ENCODE data around the gene INHBC.

The INHBC gene

DNA sequence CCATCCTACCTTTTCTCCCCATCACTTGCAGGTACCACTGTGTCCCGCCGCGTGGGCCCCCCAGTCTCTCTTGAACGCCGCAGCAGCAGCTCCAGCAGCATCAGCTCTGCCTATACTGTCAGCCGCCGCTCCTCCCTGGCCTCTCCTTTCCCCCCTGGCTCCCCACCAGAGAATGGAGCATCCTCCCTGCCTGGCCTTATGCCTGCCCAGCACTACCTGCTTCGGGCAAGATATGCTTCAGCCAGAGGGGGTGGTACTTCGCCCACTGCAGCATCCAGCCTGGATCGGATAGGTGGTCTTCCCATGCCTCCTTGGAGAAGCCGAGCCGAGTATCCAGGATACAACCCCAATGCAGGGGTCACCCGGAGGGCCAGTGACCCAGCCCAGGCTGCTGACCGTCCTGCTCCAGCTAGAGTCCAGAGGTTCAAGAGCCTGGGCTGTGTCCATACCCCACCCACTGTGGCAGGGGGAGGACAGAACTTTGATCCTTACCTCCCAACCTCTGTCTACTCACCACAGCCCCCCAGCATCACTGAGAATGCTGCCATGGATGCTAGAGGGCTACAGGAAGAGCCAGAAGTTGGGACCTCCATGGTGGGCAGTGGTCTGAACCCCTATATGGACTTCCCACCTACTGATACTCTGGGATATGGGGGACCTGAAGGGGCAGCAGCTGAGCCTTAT is 35.8 kb downstream of the INHBC start:
- DNase-seq: no peak

DNA sequence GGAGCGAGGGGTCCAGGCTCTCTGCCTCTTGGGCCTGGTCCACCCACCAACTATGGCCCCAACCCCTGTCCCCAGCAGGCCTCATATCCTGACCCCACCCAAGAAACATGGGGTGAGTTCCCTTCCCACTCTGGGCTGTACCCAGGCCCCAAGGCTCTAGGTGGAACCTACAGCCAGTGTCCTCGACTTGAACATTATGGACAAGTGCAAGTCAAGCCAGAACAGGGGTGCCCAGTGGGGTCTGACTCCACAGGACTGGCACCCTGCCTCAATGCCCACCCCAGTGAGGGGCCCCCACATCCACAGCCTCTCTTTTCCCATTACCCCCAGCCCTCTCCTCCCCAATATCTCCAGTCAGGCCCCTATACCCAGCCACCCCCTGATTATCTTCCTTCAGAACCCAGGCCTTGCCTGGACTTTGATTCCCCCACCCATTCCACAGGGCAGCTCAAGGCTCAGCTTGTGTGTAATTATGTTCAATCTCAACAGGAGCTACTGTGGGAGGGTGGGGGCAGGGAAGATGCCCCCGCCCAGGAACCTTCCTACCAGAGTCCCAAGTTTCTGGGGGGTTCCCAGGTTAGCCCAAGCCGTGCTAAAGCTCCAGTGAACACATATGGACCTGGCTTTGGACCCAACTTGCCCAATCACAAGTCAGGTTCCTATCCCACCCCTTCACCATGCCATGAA is 36.5 kb downstream of the INHBC start:
- no peak for DNase-seq

DNA sequence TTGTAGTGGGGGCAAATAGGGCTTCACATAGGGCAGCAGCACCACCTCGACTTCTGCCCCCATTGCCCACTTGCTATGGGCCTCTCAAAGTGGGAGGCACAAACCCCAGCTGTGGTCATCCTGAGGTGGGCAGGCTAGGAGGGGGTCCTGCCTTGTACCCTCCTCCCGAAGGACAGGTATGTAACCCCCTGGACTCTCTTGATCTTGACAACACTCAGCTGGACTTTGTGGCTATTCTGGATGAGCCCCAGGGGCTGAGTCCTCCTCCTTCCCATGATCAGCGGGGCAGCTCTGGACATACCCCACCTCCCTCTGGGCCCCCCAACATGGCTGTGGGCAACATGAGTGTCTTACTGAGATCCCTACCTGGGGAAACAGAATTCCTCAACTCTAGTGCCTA is 37.1 kb downstream of the INHBC start:
- DNase-seq: no peak

DNA sequence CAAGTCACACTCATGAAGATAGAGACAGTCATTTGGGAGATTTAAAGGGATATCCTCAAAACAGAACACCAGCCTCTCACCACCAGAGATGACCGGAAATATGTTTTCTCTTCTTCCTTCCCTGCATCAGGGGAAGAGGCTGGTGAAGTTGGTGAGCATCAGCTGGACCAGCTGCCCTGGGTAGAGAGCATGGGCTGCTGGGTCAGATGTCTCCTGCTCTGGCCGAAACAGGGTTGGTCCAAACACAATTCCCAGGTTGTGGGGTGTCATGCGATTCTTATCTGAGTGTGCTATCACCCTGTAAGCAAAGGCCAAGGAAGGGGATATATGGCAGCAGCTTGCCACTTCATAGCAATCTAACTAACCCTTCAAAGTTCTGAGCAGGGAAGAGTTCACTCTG is 37.8 kb downstream of the INHBC start:
- no peak for DNase-seq

DNA sequence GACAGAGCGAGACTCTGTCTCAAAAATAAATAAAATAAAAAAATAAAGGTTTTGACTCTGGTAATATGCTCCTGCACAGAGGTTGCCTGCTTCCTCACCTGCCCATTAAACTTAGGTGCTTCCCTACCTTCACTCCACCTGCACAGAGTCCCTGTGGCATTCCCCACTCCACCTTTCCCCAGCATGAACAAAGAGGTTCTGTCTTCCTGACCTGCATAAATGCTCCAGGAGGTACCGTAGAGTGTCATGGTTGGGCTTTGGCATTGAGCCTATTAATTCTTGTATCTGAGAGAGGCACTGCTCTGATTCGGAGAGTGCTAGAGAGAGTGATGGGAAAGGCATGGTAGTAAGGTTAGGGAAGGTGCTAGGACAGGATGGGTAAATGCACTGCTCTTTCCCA is 38.8 kb downstream of the INHBC start:
- no peak for DNase-seq

DNA sequence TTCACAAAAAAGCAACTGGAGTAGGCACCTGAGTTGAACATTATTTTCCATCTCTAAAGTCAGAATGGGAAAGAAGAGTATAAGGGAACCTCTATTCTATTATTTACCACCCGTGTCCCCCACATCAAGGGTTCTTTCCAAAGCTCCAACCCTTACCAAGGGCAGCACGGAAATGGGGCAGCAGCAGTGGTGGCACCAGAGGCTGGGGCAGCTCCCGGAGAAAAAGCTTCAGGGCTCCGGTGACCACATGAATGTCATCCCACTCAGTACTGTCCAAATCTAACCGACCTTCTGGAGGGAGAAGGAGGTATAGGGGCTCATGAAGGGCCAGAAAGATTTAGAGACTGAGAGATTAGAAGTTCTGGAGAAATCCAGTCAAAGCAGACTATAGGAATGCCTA is 39.3 kb downstream of the INHBC start:
- DNase-seq: no peak

DNA sequence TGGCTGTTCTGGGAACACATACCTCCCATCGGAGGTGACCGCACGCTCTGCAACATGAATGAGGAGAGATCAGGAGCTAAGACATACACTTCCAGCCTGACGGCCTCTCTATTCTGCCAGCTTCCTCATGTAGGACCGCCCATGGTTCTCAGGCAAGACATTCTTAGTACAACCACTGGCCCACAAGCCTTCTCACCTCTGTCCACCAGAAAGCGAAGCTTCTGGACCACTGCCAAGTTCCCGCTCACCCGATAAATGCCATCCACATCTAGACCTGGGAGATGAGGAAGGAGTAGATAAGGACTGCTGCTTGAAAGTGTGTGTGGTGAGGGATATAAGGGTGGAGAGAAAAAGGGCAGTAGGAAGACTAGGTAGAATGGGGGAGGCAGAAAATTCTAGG is 39.8 kb downstream of the INHBC start:
- DNase-seq: no peak

DNA sequence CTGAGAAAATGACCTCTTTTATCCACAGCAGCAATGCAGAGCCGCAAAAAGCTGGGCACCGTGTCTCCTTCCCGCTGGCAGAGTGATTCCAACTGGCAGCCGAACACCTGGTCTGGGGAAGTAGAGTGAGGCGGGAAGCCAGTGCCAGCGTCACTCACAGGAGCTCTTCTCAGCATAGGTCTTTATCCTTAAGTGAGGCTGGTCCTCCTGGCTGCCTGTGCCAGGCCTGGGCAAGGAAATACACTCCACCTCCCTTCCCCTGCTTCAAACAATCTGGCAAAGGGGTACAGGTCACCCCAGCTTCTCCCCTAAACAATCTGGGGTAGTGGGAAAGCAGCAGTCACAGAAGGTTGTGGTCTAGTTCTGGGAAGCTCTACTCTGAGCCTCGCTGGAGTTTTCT is 40.3 kb downstream of the INHBC start:
- no peak for DNase-seq

DNA sequence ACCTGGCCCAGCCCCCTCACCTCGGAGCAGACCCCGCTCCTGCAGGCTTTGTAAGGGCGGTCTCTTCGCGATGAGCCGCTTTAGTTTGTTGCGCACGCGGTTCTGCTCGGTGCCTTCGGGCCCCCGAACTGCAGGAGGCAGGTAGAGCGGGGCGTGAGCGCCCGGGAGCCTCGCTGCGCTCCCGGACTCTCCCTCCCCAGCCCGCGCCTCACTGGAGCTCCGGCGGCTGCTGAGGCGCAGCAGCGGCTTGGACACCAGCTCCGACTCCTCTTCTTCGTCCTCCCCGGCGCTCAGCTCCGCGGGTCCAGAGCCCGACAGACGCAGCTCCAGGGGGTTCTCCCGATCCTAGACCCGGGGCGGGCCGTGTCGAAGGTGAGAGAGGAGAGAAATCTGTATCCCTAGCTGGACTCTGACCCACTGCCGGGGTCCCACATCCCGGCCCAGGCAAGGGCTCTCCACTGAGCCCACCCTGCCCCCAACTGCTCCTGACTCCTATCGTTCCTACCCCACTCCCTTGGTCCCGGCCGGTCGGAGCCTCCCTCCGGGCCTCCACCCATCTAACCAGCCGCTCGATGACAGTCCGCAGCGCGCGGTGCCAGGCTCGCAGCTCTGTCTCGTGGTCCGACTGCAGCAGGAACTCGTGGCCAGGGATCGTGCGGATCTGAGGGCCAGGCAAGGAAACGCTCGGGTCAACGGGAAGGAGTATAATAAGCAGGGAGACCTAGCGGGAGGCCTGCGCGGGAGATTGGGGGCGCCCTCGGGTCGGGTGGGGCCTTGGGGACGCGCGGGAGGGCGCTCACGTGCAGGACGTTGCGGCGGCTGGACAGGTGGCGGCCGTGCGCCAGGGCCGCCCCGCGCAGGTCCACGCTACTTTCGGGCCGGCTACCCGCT is 40.9 kb downstream of the INHBC start:
- no peak for DNase-seq

DNA sequence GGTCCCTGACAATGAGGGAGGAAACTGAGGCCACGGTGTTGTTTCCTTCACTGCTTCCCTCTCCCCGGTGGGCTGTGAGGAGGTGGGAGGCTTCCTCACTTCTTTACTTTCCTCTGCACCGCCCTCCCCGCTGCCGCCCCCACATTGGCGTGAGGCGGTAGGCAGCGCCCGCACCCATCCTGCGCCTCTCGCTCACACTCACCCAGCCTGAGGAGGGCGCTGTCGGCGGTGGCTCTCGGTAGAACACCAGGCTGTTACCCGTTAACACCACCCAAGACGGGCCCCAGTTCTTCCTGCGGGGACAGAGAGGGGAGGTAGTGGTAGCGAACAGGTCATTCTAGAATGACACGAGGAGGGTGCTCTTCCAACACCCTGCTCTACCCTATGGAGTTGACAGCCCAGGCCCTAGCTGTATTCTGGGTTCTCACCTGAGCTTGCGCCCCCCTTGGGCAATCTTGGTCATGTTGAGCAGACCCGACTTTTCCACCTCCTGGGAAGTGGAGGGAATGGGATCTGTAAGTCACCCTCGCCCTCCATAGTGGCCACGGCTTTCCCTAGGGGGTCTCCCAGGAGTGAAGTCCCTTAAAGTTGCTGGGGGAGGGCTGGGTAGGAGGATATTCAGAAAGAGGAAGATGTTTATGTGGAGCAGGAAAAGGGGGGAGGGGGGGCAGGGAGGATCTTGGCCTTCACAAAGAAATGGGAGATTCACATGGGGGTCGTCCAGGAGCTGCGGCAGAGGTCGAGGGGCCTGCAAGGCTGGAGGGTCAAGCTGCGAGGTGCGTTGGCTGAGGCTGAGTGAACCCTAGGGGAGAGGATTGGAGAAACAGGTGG is 41.8 kb downstream of the INHBC start:
- peak; percentile 51 for DNase-seq

DNA sequence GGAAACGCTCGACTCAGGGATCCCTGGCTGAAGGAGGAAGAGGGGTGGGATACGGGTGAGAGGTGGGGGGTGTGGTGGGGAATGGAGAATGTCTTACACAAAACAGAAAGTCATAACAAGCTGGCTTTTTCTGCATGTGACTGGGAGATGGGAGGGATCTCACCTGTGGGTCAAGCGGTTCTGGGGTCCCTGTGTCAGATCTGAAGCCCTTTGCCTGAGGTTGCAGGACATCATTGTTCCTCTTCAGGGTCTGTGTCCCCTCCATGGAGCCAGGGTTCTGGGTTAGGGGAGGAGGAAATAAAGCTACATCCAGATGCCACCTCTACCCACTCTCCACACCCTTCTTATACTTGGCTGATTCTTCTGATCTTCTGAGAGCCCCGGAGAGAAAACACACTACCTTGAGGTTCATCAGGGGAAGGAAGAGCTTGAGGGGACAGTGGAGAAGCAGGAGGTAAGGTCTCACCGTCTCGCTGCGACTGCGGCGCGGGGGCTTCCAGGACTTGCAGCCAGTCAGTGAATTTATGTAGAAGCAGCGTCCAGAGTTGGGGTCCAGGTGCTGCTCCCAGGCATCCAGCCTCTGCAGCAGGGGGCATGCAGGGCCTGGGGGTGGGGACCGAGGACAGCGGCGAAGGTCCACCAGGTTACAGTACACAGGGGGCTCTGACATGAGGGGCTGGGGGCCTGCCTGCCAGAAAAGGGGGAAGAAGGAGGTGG is 42.6 kb downstream of the INHBC start:
- DNase-seq: no peak

DNA sequence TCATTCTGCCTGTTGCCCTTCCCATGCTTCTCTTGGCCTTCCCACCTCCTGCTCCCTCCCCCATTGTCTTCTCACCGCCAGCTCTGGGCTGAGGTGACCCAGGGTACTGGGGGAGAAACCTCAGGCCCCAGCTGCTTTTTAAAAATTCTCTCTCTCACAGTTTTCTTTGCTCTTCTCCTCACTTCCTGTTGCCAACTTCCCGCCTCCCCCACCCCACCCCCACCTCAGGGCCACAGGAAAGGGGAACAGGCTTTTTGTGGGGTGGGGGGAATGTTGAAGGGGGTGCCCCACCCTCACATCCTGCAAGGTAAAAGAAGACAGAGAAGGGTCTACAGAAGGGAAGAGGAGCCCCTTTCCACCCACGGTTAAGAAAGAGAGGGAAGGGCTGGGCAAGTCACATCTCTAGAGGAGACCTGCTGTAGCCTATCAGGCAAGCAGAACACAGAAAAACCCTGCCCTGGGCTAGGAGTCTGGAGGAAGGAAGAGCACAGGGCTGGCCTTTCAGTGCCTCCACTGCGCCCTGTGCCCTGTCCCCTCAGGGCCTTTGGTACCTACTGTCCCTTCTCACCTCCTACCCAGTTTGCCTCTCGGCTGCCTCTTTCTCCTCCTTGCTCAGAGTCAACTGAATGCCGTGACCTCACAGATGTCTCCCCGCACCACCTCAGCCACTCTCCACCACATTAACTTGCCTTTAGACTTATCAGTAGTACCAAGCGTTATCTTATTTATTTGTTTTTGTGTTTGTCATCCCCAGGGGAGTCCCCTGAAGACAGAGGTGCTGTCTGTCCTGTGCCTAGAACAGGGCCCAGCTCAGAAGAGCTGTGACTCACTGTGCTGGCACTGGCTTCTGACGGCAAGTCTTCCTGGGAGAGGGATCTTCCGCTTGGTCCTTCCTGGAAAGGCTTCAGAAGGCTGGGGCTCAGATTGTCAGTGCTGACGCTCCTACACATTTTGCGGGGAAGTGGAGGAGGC is 43.4 kb downstream of the INHBC start:
- DNase-seq: no peak

DNA sequence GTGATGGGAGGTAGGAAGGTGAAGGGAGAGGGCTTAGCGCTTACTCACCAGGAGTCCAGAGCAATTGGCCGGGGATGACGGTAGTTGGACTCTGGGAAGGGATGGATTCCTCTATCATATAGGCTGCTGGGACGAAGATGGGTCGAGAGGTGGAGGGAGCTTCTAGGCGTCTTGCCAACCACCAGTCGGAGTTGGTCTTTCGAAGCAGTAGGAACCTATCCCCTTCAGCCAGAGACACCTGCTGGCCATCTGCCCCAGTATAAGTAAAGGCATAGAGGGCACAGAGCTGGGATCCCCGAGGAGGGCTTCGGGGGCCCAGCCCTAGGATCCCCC is 44.4 kb downstream of the INHBC start:
- DNase-seq: no peak

DNA sequence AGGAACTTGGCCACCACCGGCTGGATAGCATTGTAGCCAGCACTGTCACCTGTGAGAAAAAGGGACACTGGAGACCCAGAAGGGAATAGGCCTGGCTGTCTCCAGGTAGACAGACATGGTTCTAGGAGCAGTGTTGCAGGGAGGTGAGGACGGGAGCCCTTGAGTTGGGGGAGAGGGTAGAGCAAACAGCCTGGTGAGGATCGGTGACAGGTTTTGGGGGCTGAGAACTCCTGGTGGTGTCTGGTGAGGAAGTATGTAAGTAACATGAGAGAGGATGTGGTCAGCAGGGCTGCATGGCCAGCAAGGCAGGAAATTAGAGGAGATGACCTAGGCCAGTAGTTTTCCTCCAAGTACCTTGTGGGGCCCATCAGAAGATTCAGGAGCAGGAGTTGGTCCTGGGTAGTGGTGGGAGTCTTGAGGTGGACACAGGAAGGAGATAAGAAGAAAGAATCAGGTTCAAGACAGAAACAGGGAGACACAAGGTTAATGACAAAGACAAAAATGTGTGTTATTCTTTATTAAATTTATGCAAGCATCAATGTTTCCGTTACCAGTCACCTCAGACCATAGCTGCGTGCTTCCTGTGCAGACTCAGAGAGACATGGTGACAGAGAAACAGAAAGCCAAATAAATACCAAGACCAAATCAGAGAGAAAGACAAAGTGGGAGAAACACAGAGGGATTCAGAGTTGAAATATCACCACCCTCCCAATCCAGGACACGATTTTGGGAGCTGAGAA is 45.0 kb downstream of the INHBC start, which contains the start of gene ARHGAP9:
Gene ARHGAP9, minus strand, starts transcription at position 491 of the 740 bp plus-strand sequence. Its CDS starts 460 bp downstream, at position 31.
- DNase-seq: no peak

DNA sequence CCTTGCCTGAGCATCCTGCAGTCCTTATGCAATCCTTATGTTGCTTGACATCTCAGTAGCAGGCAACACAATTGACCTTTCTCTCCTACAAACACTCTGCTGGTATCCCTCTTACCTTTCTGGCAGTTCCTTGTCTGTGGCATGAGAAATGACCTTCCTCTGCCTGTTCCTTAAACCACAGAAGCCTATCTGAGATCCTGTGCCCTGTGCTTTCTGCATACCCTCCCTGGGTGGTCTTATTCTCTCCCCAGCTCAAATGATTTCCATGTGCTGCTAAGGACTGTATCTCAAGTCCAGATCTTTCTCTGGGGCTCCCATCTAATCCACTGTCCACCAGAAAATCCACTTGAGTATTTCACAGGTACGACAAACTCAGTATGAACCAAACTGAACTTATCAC is 47.1 kb downstream of the INHBC start:
- DNase-seq: no peak

DNA sequence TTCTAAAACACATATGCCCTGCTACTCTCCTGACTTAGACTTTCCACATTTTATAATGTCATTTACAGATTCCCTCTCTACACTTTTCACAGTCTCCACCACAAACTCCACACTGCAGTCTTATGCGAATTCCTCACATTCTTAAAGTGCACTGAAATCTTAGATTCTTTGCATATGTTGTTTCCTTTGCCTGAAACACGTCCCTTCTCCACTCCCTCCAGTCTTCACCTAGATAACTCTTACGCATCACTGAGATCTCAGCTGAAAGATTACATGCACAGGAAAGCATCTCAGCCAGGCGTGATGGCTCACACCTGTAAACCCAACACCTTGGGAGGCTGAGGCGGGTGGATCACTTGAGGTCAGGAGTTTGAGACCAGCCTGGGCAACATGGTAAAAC is 48.9 kb downstream of the INHBC start:
- DNase-seq: no peak

DNA sequence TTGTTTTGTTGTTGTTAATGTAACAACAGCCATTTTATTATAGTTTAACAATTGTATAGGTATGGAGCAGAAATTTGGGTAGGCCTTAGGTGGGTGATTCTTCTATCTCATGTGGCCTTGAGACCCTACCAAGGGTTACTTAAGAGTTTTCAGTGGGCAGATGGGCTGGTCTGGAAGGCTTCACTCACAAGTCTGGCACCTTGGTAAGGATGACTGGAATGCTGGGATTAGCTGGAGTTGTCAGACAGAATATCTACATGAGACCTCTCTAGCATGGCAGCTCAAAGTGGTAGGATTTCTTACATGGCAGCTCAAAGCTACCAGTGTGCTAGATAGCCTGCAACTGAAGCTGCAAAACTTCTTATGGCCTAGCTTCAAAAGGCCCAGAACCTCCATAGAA is 51.1 kb downstream of the INHBC start:
- no peak for DNase-seq

DNA sequence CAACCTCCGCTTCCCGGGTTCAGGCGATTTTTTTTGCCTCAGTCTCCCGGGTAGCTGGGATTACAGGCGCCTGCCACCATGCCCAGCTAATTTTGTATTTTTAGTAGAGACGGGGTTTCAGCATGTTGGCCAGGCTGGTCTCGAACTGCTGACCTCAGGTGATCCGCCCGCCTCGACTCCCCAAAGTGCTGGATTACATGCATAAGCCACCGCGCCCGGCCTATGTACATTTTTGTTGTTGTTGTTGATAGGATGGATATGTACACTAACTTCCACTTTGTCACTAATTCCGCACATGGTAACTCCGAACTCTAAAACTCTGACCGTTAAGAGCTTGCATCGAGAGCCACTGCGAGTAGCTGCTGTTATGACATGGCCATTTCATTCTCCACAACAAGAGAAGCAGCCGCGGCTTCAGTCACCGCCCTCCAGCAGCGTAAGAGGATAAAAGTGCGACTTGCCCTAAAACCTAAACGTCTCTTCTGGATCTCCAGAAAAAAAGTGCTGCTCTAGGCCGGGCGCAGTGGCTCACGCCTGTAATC is 52.5 kb downstream of the INHBC start:
- DNase-seq: no peak

DNA sequence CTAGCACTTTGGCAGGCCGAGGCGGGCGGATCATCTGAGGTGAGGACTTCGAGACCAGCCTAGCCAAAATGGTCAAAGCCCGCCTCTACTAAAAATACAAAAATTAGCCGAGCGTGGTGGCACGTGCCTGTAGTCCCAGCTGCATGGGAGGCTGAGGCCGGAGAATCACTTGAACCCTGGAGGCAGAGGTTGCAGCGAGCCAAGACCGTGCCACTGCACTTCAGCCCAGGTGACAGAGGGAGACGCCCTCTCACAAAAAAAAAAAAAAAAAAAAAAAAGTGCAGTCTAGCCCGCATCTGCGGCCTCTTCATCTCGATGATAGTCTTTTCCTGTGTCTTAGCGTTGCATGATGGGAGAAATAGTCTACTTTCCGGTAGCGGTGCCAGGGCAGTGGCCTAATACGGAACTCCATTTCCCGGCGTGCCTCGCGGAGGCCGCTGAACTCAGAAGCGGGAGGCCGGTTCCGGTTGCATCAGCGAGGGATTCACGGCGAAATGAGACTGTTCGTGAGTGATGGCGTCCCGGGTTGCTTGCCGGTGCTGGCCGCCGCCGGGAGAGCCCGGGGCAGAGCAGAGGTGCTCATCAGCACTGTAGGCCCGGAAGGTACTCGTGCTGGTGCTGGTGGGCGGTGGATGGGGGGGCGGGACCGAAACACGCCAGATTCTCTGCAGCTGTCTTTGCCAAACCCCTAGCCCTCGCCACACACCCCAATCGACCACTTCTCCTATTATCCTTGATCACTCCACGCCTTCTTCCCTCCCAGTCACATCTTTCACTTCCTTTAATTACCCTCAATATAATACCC is 53.2 kb downstream of the INHBC start, which contains the start of gene MARS1:
Gene MARS1, plus strand, starts transcription at position 472 of the 805 bp plus-strand sequence. Its CDS starts 23 bp downstream, at position 495.
- peak; percentile 70 for DNase-seq
